ENCODE measurements around the gene PLEKHG4B. TPM values are rescaled to one million over a fixed set of nuclear protein-coding genes. Genes with fewer than 3 reads are reported as not detected.
A peak's percentile ranks its signal among the peaks of the same experiment; 100 is the strongest.

PLEKHG4B gene
- total and polyA plus RNA-seq, 2 donors from 2014 or later, result 0.13 to 0.37 TPM

GRCh38 chr5:169728-170094 is 77.7 kb downstream of the PLEKHG4B start:
- FAIRE-seq, result no peak
- no peaks in the 10 kb centered on the region for H3K4me1 ChIP-seq (ENCODE audit: control insufficient read depth in 2 of 3, insufficient read depth in 2 of 3, low read depth in 1 of 3, low read length in 3 of 3)
- no peak overlapping the region for H3K27ac ChIP-seq (ENCODE audit: low read depth in 2 of 2, low read length in 2 of 2)

GRCh38 chr5:170971-171800 is 79.2 kb downstream of the PLEKHG4B start:
- H3K27me3 ChIP-seq (ENCODE audit: control insufficient read depth, insufficient read depth, low read length), result no peaks in the 10 kb centered on the region
- no peak overlapping the region for H3K27ac ChIP-seq (ENCODE audit: low read depth in 2 of 2, low read length in 2 of 2)
- H3K9ac ChIP-seq (ENCODE audit: low read length in 3 of 3), result no peak overlapping the region
- H3K4me1 ChIP-seq (ENCODE audit: control insufficient read depth in 2 of 3, insufficient read depth in 2 of 3, low read depth in 1 of 3, low read length in 3 of 3), result no peaks in the 10 kb centered on the region
- no peak for TF ChIP-seq CTCF (IDR thresholded peaks at IDR 0.05; ENCODE audit: borderline replicate concordance, extremely low read depth, insufficient read depth)
- no peaks in the 10 kb centered on the region for H3K9me3 ChIP-seq (ENCODE audit: control insufficient read depth in 2 of 3, insufficient read depth in 1 of 3, low read length in 3 of 3)
- no peaks in the 10 kb centered on the region for H3K36me3 ChIP-seq (ENCODE audit: control insufficient read depth in 2 of 3, insufficient read depth in 3 of 3, low read length in 3 of 3)
- intact Hi-C loops (cut with DNase I), result no loop called here
- no peak overlapping the region for H3K4me3 ChIP-seq (ENCODE audit: low read length in 3 of 3)
- DNase-seq, result peak in 2 of 5 donors; percentile 24 to 51
- FAIRE-seq, result no peak

More at GRCh38 chr5:169728-170094, 77.7 kb downstream of the PLEKHG4B start:
- no peak overlapping the region for H3K4me3 ChIP-seq (ENCODE audit: low read length in 3 of 3)
- intact Hi-C loops (cut with DNase I), result no loop called here
- DNase-seq, result no peak
- no peak overlapping the region for H3K9ac ChIP-seq (ENCODE audit: low read length in 3 of 3)
- H3K27me3 ChIP-seq (ENCODE audit: control insufficient read depth, insufficient read depth, low read length), result no peaks in the 10 kb centered on the region
- no peak for TF ChIP-seq CTCF (IDR thresholded peaks at IDR 0.05; ENCODE audit: borderline replicate concordance, extremely low read depth, insufficient read depth)
- no peaks in the 10 kb centered on the region for H3K36me3 ChIP-seq (ENCODE audit: control insufficient read depth in 2 of 3, insufficient read depth in 3 of 3, low read length in 3 of 3)
- H3K9me3 ChIP-seq (ENCODE audit: control insufficient read depth in 2 of 3, insufficient read depth in 1 of 3, low read length in 3 of 3), result no peaks in the 10 kb centered on the region

- peak in 1 of 5 donors; percentile 32 for DNase-seq
- no peak for TF ChIP-seq CTCF (IDR thresholded peaks at IDR 0.05; ENCODE audit: borderline replicate concordance, extremely low read depth, insufficient read depth)
- Histone ChIP-seq H3K36me3 (ENCODE audit: control insufficient read depth in 2 of 3, insufficient read depth in 3 of 3, low read length in 3 of 3) (no peaks in the 10 kb centered on the region), H3K27me3 (ENCODE audit: control insufficient read depth, insufficient read depth, low read length) (no peaks in the 10 kb centered on the region), H3K9ac (ENCODE audit: low read length in 3 of 3) (no peak overlapping the region), H3K27ac (ENCODE audit: low read depth in 2 of 2, low read length in 2 of 2) (no peak overlapping the region), H3K4me3 (ENCODE audit: low read length in 3 of 3) (no peak overlapping the region), H3K4me1 (ENCODE audit: control insufficient read depth in 2 of 3, insufficient read depth in 2 of 3, low read depth in 1 of 3, low read length in 3 of 3) (no peaks in the 10 kb centered on the region), H3K9me3 (ENCODE audit: control insufficient read depth in 2 of 3, insufficient read depth in 1 of 3, low read length in 3 of 3) (no peaks in the 10 kb centered on the region)
- no peak for FAIRE-seq
- intact Hi-C loops (cut with DNase I), result no loop called here
Measured at GRCh38 chr5:171801-172331, 79.9 kb downstream of the PLEKHG4B start.
